Activated naive CD4-positive, alpha-beta T cell treated with anti-CD3 and anti-CD28 coated beads, Interleukin-2, amount 50 U/mL, for 24 hours (primary cell): ENCODE data around the gene QRSL1.
"Not testable (repeated sequence)": the region's sequence is repeated elsewhere in the genome, so short reads cannot be mapped to it uniquely, and the experiment has no call there.

Experiments used
- H3K27ac Mint-ChIP-seq: one replicate; pipeline ENCODE4 v1.8.0; 2021; ENCODE audit warnings: mild to moderate bottlenecking, mixed read lengths
- H3K27me3 Mint-ChIP-seq: one replicate; pipeline ENCODE4 v1.8.0; 2021; ENCODE audit warnings: mixed read lengths
- H3K36me3 Mint-ChIP-seq: one replicate; pipeline ENCODE4 v1.8.0; 2021; ENCODE audit warnings: mixed read lengths
- H3K4me1 Mint-ChIP-seq: one replicate; pipeline ENCODE4 v1.8.0; 2021; ENCODE audit warnings: mixed read lengths
- H3K4me3 Mint-ChIP-seq: one replicate; pipeline ENCODE4 v1.8.0; 2021; ENCODE audit warnings: mild to moderate bottlenecking, mixed read lengths
- H3K9me3 Mint-ChIP-seq: one replicate; pipeline ENCODE4 v1.8.0; 2021; ENCODE audit warnings: mixed read lengths

QRSL1 gene

DNA sequence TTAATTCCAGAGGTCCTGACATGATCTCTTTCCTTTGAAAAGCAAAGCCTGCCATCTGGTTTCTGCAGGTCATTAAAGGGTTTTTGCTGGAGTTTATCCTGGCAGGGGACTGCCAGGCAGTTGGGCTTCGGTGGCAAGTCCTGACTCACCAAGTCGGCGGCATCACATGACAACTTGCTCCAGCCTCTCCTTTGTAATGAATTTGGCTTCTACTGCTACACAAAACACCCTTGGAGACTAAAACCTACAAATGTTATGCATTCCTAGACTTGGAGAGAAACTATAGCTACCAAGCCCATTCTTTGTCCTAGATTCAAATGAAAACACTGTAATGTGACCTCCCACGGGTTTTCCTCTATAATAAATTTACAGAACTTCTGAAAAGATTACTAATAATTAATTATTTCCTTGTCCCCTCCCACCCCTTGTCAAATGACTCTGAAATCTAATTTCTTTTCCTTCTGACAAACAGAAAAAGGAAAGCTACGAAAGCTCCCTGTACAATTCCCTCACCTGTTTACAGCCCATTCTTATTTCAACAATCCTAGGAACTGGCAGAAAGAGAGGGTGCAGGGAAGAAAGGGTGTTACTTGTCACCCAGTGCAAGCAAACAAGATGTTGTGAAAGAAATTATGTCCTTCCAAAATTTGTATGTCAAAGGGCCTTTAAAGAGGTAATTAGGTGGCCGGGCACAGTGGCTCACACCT lies 62.9 kb downstream of the QRSL1 start:
- Mint-ChIP-seq H3K27ac (no peak overlapping the region), H3K9me3 (no peaks in the 10 kb centered on the region), H3K4me3 (no peak overlapping the region), H3K27me3 (peaks cover 1% of the 10 kb centered on the region), H3K4me1 (no peaks in the 10 kb centered on the region), H3K36me3 (no peaks in the 10 kb centered on the region)

DNA sequence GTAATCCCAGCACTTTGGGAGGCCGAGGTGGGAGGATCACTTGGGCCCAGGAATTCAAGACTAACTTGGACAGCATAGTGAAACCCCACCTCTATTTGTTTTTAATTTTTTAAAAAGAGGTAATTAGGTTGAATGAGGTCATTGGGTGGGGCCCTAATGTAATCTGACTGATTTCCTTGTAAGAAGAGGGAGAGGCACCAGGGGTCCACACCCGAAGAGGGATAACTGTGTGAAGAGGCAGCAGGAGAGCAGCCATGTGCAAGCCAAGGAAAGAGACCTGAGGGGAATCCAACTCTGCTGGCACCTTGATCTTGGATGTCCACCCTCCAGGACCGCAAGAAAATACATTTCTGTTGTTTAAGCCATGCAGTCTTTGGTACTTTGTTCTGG lies 63.4 kb downstream of the QRSL1 start:
- Mint-ChIP-seq H3K4me3 (no peak overlapping the region), H3K9me3 (no peaks in the 10 kb centered on the region), H3K27ac (no peak overlapping the region), H3K36me3 (no peaks in the 10 kb centered on the region), H3K27me3 (peaks cover 1% of the 10 kb centered on the region), H3K4me1 (no peaks in the 10 kb centered on the region)

DNA sequence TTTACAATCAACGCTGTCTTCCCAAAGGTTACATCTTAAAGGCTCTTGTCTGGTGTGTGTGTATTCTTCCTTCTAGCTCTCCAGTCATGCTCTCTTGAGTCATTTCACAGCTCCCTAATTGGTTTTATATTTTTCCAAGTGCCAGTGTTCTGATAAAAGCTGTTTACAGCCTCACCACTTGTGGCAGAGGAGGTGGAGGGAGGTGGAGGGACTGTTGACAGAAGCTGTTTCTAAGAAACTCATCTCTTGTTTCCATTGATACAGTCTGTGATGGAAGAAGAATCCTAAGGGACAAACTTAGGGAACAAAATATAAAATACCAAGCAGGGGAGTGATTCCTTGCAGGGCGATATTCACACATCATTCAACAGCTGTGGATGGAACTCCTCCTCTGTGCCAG lies 64.0 kb downstream of the QRSL1 start:
- H3K4me1 Mint-ChIP-seq, result no peaks in the 10 kb centered on the region
- no peaks in the 10 kb centered on the region for H3K36me3 Mint-ChIP-seq
- peaks cover 1% of the 10 kb centered on the region for H3K27me3 Mint-ChIP-seq
- H3K27ac Mint-ChIP-seq, result no peak overlapping the region
- no peak overlapping the region for H3K4me3 Mint-ChIP-seq
- no peaks in the 10 kb centered on the region for H3K9me3 Mint-ChIP-seq

DNA sequence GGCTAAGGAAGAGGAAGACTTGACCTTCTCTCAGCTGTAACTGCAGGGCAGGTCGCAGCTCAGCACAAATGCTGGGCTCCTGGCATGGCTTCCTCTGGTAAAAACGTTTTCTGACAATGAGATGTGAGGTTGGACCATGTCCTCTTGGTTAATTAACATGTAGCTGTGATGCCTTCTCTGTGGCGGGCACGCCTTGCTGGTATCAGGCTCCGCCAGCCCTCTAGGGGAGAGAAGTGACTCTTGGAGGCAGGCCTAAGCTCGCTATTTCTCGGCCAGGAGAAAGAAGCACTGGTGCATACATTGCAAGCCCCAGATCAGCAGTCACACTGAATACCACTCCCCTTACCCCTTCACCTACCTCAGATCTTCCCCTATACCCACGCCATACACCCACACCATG lies 65.0 kb downstream of the QRSL1 start:
- no peak overlapping the region for H3K27ac Mint-ChIP-seq
- no peak overlapping the region for H3K4me3 Mint-ChIP-seq
- no peaks in the 10 kb centered on the region for H3K36me3 Mint-ChIP-seq
- peaks cover 1% of the 10 kb centered on the region for H3K27me3 Mint-ChIP-seq
- no peaks in the 10 kb centered on the region for H3K9me3 Mint-ChIP-seq
- H3K4me1 Mint-ChIP-seq, result no peaks in the 10 kb centered on the region

DNA sequence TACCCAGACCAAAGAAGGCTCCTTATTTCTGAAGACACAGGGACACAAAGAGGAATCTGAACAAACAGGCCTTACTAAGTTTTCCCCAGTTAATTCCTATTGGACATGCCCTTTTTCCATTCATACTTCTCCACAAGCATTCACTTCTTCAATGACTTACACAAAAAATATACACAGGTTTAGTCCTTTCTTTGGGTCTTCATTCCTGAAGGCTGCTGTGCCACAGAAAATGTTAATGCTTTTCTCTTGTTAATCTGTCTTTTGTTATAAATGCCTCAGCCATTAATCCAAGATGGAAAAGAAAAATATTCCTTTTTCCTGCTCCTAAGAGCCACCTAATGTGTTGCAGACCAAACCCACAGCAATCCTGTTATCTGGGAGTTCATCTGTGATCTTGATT lies 71.2 kb downstream of the QRSL1 start:
- Mint-ChIP-seq H3K9me3 (peaks cover 5% of the 10 kb centered on the region), H3K36me3 (no peaks in the 10 kb centered on the region), H3K27ac (no peak overlapping the region), H3K4me1 (no peaks in the 10 kb centered on the region), H3K27me3 (peaks cover 3% of the 10 kb centered on the region), H3K4me3 (no peak overlapping the region)

DNA sequence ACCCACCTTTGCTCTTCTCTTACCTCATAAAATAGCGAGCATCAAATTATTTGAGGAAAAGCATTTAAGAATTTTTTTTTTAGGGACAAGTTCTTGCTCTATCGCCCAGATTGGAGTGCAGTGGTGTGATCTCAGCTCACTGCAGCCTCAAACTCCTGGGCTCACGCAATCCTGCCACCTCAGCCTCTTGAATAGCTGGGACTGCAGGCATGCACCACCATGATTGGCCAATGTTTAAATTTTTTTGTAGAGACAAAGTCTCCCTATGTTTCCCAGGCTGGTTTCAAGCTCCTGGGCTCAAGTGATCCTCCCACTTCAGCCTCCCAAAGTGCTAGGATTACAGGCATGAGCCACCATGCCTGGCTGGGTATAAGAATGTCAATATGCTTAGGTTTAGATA lies 71.8 kb downstream of the QRSL1 start:
- not testable (repeated sequence) for H3K27me3 Mint-ChIP-seq, H3K4me1 Mint-ChIP-seq, H3K9me3 Mint-ChIP-seq, H3K4me3 Mint-ChIP-seq, H3K36me3 Mint-ChIP-seq, H3K27ac Mint-ChIP-seq

DNA sequence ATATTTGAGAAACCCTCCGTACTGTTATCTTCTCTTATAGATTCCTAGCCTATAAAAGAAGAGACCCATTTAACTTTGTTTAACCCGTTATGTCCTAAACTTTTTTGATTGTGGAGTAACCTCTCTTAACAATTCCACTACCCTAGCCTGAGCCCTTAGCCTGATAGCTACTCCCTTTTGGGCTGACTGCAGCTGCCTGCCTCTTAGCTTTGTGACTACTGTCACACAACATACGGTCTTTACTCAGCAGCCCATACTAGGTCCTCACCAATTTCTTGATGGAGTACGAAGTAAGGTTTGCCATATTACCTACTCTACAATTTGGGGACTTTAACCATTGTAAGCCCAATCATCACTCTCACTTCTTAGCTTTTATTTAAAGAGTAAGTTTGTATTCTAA lies 72.7 kb downstream of the QRSL1 start:
- Mint-ChIP-seq H3K4me3 (no peak overlapping the region), H3K4me1 (no peaks in the 10 kb centered on the region), H3K27ac (no peak overlapping the region), H3K9me3 (peaks cover 5% of the 10 kb centered on the region), H3K36me3 (no peaks in the 10 kb centered on the region), H3K27me3 (peaks cover 3% of the 10 kb centered on the region)

DNA sequence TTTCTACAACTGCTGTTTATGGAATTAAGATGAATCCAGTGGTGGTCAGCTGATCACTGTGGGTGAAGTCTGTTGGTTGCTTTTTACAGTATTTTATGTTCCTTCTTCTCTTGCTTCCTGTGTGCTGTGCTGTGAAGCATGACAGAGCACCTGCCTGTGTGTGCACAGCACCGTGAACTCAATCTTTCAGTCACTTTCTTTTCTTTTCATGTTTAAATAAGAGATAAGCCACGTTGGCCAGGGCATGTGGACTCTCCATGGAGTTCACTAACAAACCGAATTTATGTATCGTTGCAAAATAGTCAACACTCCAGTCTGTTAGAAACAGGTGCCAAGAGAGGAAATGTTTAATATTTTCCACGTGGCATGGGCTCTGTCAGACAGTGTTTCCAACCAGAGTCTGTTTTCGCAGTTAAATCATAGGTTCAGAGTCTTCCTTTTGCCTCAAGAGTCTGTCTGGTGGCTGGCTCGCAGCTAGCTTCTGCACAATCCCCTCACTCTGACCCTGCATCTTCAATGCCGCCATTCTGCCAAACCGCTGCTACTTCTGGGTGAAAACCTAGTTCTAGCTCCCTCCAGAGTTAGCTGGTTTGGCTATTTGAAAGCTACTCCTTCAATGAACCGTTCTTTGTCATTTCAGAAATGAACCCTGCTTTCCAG lies 73.2 kb downstream of the QRSL1 start:
- peaks cover 5% of the 10 kb centered on the region for H3K9me3 Mint-ChIP-seq
- H3K4me3 Mint-ChIP-seq, result no peak overlapping the region
- no peaks in the 10 kb centered on the region for H3K4me1 Mint-ChIP-seq
- H3K27ac Mint-ChIP-seq, result no peak overlapping the region
- H3K36me3 Mint-ChIP-seq, result no peaks in the 10 kb centered on the region
- peaks cover 3% of the 10 kb centered on the region for H3K27me3 Mint-ChIP-seq

DNA sequence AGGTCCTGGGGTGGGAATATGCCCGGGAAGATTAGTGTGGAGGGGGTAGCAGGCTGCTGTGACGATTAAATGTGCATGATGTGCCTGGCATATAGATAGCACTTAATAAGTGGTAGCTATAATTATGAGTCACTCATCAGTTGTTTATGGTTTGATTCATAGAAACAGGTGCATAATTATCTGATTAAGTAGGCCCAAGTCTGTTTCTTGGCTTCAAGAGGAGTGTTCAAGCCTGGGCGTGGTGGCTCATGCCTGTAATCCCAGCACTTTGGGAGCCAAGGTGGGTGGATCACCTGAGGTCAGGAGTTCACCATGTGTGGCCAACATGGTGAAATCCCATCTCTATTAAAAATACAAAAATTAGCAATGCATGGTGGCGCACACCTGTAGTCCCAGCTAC lies 74.9 kb downstream of the QRSL1 start:
- Mint-ChIP-seq H3K27ac (no peak overlapping the region), H3K4me3 (no peak overlapping the region), H3K36me3 (no peaks in the 10 kb centered on the region), H3K4me1 (no peaks in the 10 kb centered on the region), H3K9me3 (peaks cover 5% of the 10 kb centered on the region), H3K27me3 (peaks cover 3% of the 10 kb centered on the region)

DNA sequence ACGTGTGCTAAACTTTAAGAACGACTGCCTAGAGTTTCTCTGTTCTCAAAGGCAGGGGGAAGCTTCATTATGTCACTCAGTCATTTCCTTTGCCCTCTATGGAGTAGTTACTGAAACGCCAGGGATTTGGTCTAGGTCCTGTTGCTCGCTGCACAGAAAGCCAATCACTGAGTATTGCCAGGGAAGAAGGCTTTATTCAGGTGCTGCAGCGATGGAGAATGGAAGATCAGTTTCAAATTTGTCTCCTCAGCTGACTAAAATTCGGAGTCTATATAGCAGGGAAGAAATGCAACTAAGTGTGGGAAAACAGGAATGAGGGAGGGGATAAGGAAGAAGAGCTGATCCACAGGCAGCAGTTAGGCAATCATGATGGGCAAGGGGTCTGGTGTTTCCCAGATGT lies 75.8 kb downstream of the QRSL1 start:
- Mint-ChIP-seq H3K27me3 (peaks cover 3% of the 10 kb centered on the region), H3K9me3 (peaks cover 5% of the 10 kb centered on the region), H3K27ac (no peak overlapping the region), H3K4me3 (no peak overlapping the region), H3K36me3 (no peaks in the 10 kb centered on the region), H3K4me1 (no peaks in the 10 kb centered on the region)

DNA sequence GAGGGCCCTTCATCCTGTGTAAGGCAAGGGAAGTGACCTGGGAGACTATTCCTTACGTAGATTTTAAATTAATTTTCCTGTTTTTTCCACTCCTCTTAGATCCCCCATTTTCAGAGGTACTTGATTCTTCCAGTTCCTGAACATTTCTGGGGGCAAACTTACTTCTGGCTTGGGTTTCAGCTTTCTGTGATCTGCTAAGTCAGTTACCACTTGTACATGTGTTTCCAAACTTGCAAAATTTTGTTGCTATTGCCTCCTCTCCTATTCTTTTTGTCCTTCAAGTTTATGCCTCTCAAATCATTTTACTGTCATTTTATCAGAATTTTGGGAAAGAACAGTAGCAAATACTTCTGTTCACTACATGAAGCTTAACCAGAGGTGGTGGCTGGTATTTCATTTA lies 81.2 kb downstream of the QRSL1 start:
- Mint-ChIP-seq H3K9me3 (no peaks in the 10 kb centered on the region), H3K27me3 (peaks cover 9% of the 10 kb centered on the region), H3K4me1 (no peaks in the 10 kb centered on the region), H3K4me3 (no peak overlapping the region), H3K36me3 (no peaks in the 10 kb centered on the region), H3K27ac (no peak overlapping the region)

DNA sequence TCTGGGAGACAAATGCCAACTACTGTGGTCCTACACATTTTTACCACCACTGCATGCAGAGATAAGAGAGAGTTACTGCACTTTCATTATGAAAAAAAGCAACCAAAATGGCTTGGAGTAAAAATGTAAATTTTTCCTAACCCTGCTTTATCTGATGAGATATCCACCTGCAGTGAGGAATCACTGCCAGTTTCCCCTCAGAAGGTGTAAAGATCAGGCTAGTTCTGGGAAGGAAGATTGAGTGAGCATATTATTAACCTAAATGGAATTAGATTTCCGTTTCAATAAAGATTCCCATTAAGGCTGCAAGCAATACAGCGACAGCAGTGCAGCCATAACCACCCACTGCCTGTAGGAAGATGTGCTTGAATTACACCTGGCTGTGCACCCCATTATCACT lies 84.9 kb downstream of the QRSL1 start:
- H3K9me3 Mint-ChIP-seq, result no peaks in the 10 kb centered on the region
- H3K27me3 Mint-ChIP-seq, result peaks cover 13% of the 10 kb centered on the region
- no peaks in the 10 kb centered on the region for H3K4me1 Mint-ChIP-seq
- no peak overlapping the region for H3K27ac Mint-ChIP-seq
- no peaks in the 10 kb centered on the region for H3K36me3 Mint-ChIP-seq
- H3K4me3 Mint-ChIP-seq, result no peak overlapping the region

DNA sequence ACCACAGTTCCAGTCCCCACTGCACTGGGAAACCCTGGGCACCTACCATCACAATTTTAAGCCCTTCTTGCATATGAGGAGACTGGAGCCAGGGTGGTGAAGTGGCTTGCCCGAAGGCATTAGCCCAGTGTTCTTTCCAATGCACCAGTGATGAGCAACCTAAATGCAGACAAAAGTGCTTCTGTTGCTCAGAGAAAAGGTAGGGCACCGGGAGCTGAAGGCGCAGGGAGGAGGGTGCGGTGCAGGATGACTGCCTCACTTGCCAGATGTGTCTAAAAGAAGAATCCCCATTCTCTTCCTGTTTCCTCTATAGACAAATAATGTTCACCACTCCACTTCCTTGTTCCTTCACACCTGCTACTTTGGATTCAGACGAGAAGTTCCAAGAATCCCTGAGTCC lies 86.5 kb downstream of the QRSL1 start:
- no peak overlapping the region for H3K27ac Mint-ChIP-seq
- H3K27me3 Mint-ChIP-seq, result peaks cover 13% of the 10 kb centered on the region
- H3K36me3 Mint-ChIP-seq, result no peaks in the 10 kb centered on the region
- H3K4me1 Mint-ChIP-seq, result no peaks in the 10 kb centered on the region
- H3K4me3 Mint-ChIP-seq, result no peak overlapping the region
- no peaks in the 10 kb centered on the region for H3K9me3 Mint-ChIP-seq

DNA sequence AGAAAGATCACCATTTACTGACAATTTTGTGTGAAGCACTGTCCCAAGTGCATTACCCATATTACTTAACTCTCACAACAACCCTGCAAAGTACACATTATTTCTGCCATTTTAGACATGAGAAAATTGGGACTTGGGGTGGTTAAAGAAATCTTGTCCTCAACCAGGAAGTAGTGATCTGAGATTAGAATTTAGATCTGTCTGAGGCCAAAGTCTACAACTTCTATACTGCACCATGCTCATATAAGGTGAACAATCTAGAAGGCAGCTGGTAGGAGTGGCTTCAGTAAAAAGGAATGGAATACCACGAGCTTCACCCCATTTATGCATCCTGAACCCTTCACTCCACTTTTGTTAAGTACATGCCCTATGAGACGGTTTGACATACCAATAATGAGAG lies 87.6 kb downstream of the QRSL1 start:
- Mint-ChIP-seq H3K4me1 (no peaks in the 10 kb centered on the region), H3K9me3 (no peaks in the 10 kb centered on the region), H3K4me3 (no peak overlapping the region), H3K36me3 (no peaks in the 10 kb centered on the region), H3K27me3 (peaks cover 13% of the 10 kb centered on the region), H3K27ac (no peak overlapping the region)
